Natural killer cell treated with Interleukin-12 subunit alpha and Interleukin-12 subunit beta and Interleukin-15 and Interleukin-18, amount 100 ng/mL, for 72 hours (primary cell): ENCODE data around the gene FCHSD2. TPM values are rescaled to one million over a fixed set of nuclear protein-coding genes. Genes with fewer than 3 reads are reported as not detected.
"Not testable (repeated sequence)": the region's sequence is repeated elsewhere in the genome, so short reads cannot be mapped to it uniquely, and the experiment has no call there.

Experiments
- ATAC-seq, 2 donors: fragments of 150-1000 bp; cut with Tn5 transposase in 1 of 2; sonication (Bioruptor Pico), chemical (Tn5 transposase) in 1 of 2; 2 replicates each; pipeline ENCODE4 v1.10.0; 2021
- DNase-seq: peaks from one replicate; pipeline ENCODE4 v3.0.0; 2022; ENCODE audit warnings: low spot score
- H3K27ac Mint-ChIP-seq, 2 donors: 1 replicate in 1 of 2; 2 replicates in 1 of 2; pipeline ENCODE4 v1.8.0; 2022; ENCODE audit warnings: mixed read lengths in 2 of 2, mild to moderate bottlenecking in 1 of 2, moderate library complexity in 1 of 2
- H3K27me3 Mint-ChIP-seq, 2 donors: 1 replicate in 1 of 2; 2 replicates in 1 of 2; pipeline ENCODE4 v1.8.0; 2022; ENCODE audit warnings: mixed read lengths in 2 of 2
- H3K36me3 Mint-ChIP-seq: one replicate; pipeline ENCODE4 v1.8.0; 2022; ENCODE audit warnings: mixed read lengths
- H3K4me1 Mint-ChIP-seq, 2 donors: 1 replicate in 1 of 2; 2 replicates in 1 of 2; pipeline ENCODE4 v1.8.0; 2022; ENCODE audit warnings: low read depth in 2 of 2, mixed read lengths in 2 of 2, mild to moderate bottlenecking in 1 of 2
- H3K4me3 Mint-ChIP-seq: one replicate; pipeline ENCODE4 v1.8.0; 2022; ENCODE audit warnings: mixed read lengths
- H3K9me3 Mint-ChIP-seq: 2 replicates; pipeline ENCODE4 v1.8.0; 2022; ENCODE audit warnings: mixed read lengths
- total RNA-seq, 2 donors: library from RNA; stranded (reverse); gene quantifications; one replicate each; pipeline ENCODE4 v1.2.3, GENCODE V29; 2022

The FCHSD2 gene
- total RNA-seq, 2 donors from 2014 or later: 58.8 to 77.3 TPM

DNA sequence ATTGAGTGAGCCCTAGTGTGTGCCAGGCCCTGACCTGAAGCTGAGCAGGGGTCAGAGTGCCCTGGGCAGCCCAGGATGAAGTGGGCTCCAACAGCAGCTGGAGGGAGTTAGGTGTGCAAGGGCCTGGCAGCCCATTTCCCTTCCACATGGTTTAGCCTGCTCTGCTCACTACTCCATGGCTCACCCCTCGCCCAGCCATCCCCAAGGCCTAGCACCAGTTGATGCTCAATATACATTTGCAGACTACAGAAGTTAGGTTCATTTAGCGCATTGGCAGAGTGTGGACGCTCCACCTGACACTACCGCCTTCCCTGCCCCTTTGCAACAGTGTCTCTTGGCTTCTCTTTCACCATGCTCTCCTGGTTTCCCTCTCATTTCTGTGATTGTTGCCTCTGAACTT, 324.2 kb downstream of the FCHSD2 start:
- Mint-ChIP-seq H3K36me3 (peaks cover 4% of the 10 kb centered on the region), H3K27me3 (no peaks in the 10 kb centered on the region), H3K4me1 (peaks cover 33 to 46% of the 10 kb centered on the region in 2 donors), H3K27ac (peak overlapping the region; percentile 95 to 97), H3K9me3 (no peaks in the 10 kb centered on the region), H3K4me3 (peak overlapping the region; percentile 24)
- no peak for DNase-seq
- no peak for ATAC-seq

DNA sequence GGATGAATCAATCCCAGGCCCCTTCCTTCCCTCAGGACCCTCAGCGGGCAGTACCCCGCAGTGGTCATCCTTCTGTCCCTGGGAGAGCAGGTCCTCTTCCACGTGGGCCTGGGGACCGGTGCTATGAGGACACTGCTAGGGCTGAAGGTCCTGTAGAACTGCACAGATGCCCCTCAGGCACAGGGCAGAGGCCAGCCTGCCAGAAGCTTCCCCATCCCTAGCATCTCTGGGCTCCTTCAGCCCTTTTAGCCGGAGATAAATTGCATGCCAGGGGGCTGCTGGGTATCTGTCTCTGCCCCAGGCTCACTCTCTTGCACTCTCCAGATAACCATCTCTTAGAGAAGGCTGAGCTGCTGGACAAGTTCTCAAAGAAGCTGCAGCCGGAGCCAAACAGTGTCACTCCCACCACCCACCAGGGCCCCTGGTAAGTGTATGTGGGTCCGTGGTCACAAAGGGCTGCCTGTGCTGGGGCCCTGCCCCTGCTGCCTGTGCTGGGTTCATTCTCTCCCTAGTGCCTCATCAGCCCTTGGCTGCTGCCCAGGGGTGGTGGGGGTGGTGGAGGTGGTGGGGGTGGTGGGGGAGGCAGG, 325.6 kb downstream of the FCHSD2 start:
- Mint-ChIP-seq H3K36me3 (peaks cover 4% of the 10 kb centered on the region), H3K4me1 (peaks cover 40 to 56% of the 10 kb centered on the region in 2 donors), H3K9me3 (no peaks in the 10 kb centered on the region), H3K4me3 (peak overlapping the region; percentile 98), H3K27me3 (no peaks in the 10 kb centered on the region), H3K27ac (peak overlapping the region; percentile 95 to 97)
- no peak for ATAC-seq
- no peak for DNase-seq

DNA sequence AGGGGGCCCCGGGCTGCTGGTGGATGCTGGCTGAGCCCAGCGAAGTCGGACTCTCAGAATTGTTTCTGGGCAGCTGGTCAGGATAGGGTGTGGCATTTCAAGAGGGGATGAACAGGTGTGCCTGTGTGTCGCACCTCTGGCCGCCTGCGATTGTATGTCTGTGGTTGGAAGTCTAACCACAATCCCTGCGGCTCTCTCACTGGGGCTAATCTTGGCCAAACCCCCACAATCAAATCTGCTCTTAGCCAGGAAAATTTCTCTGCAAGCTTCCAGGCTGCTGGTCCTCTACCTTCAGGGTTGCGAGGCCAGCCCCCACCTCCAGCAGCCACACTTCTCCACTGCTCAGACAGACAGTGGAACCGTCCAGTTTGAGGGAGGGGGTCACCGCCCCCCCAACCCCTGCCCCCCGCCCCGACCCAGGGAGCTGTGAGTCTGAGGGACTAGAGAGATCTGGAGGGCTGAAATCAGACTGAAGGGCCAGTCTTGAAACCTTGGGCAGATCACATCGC, 327.0 kb downstream of the FCHSD2 start:
- peaks cover 46 to 56% of the 10 kb centered on the region in 2 donors for H3K4me1 Mint-ChIP-seq
- H3K36me3 Mint-ChIP-seq: peaks cover 10% of the 10 kb centered on the region
- peak overlapping the region; percentile 98 for H3K4me3 Mint-ChIP-seq
- no peaks in the 10 kb centered on the region for H3K9me3 Mint-ChIP-seq
- H3K27me3 Mint-ChIP-seq: no peaks in the 10 kb centered on the region
- DNase-seq (no peak), ATAC-seq (no peak)
- H3K27ac Mint-ChIP-seq: peak overlapping the region; percentile 95 to 97

DNA sequence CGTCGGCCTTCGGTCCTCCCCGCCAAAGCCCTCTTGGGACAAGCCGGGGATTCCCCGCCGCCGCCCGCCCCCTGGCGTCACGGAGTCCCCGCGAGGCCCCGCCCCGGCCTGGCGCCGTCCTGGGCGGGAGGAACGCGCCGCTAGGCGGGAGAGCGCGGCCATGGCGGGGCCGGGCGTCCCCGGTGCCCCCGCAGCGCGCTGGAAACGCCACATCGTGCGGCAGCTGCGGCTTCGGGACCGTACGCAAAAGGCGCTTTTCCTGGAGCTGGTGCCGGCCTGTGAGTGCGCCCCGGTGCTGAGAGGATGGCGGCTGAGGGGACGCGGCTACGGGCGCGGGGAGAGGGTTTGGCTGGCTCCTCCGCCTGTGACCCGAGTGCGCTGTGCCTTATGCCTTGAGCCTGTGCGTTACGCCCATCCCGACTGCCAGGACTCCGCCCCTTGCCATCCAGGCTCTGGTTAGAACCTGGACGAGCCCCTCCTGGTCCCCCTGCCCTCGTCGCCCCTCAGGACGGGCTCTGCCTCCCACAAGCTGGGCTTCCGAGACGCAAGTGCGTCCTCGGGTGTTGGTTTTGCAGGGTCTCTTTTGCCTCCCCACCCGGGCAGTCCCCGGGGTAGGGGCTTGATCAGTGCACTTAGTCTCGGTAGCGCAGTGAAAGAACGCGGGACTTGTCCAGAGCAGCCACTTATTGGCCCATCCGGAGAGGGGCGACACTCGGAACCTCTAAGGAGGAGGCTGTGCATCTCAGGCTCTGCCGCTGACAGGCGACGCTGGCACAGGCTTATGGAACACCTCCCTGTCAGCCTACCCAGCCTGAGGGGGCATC, 327.6 kb downstream of the FCHSD2 start, which contains the start of gene ATG16L2:
Gene ATG16L2, plus strand, starts transcription at position 126 of the 824 bp plus-strand sequence. Its CDS starts 35 bp downstream, at position 161.
- Mint-ChIP-seq H3K36me3 (peaks cover 10% of the 10 kb centered on the region), H3K4me3 (peak within 1 kb of the TSS; percentile 98), H3K27me3 (no peaks in the 10 kb centered on the region), H3K27ac (peak within 1 kb of the TSS; percentile 97), H3K9me3 (no peaks in the 10 kb centered on the region), H3K4me1 (peaks cover 46 to 53% of the 10 kb centered on the region in 2 donors)
- ATAC-seq (peak; percentile 84 to 91), DNase-seq (peak; percentile 94)

DNA sequence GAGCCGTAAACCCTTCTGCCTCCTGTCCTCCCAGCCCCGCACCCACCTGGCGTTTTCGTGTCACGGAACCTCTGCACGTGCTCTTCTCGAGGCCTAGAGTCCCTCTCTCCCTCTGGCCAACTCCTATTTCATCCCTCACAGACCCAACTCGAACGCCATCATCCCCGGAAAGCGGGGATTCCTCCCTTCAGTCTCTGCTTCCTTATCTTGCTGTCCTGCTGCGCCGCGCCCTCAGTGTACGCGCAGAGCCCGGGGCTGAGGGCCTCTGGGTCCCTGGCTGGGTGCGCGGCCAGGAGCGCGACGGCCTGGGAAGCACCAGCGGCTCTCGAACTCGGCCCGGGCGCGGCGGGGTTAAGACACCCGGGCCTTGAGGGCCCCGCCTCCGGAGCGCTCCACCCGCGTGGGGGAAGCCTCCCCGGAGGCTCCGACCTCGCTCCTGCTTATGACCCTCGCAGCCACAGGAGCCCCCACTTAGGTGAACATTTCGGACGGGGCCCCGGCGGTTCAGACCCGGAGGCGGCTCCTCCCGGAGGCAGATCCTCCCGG, 328.3 kb downstream of the FCHSD2 start:
- no peaks in the 10 kb centered on the region for H3K9me3 Mint-ChIP-seq
- peak overlapping the region; percentile 97 for H3K27ac Mint-ChIP-seq
- H3K4me3 Mint-ChIP-seq: peak overlapping the region; percentile 98
- H3K27me3 Mint-ChIP-seq: no peaks in the 10 kb centered on the region
- peaks cover 46 to 49% of the 10 kb centered on the region in 2 donors for H3K4me1 Mint-ChIP-seq
- DNase-seq: peak; percentile 91
- peak; percentile 77 to 82 for ATAC-seq
- peaks cover 10% of the 10 kb centered on the region for H3K36me3 Mint-ChIP-seq

DNA sequence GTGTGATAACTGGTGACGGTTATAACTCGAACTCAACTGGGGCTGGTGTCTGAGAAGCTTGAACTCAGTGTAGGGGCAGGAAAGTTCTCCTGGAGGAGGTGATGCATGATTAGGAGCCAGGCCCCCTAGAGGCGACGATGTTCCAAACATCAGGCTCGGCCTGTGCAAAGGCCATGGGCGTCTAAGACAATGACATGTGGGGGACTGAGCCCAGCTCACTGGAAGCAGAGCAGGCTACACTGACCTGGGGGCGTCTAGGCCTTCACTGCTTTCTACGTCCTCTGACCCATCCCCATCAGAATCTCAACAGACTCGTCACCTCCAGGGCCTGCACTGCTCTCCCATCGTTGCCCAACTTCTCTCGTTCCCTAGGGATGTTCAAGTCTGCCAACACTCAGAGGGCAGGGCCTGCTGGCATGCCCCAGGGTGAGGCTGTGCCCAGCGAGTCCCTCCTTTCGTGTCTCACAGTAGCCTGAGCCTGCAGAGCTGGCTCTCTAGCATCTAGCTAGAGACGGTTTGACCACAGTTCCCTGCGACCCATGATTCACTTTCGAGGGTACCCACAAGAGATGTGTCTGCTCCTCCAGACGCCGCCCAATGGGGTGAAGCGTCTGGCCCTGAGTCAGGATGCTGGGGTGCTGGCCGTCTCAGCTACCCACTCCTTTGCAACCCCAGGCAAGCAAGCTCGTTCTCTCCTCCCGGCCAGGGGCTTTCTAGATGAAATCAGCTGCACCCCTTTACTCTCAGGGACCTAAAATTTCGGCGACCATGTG, 329.0 kb downstream of the FCHSD2 start:
- ATAC-seq: peak; percentile 73 to 75
- Mint-ChIP-seq H3K4me3 (peak overlapping the region; percentile 98), H3K27me3 (no peaks in the 10 kb centered on the region), H3K27ac (peak overlapping the region; percentile 97), H3K36me3 (peaks cover 6% of the 10 kb centered on the region), H3K9me3 (no peaks in the 10 kb centered on the region), H3K4me1 (peaks cover 42 to 49% of the 10 kb centered on the region in 2 donors)
- DNase-seq: peak; percentile 87

DNA sequence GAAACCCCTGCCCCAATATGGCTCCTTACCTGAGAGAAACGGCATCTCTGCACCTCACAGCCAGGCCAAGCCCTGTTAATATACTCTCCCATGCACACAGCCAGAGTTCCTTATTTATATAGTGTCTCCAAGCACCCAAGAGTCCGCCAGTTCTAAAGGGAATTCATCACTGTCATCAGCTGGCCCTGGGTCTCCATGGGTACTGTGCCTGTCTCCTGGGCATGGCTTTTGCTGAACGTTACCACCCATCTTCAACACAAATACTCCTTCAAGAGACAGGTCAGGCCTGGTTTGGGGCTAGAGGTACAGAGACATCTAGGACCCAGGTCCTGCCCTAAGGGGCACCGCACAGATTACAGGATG, 329.5 kb downstream of the FCHSD2 start:
- peak overlapping the region; percentile 97 for H3K27ac Mint-ChIP-seq
- H3K9me3 Mint-ChIP-seq: no peaks in the 10 kb centered on the region
- no peak for DNase-seq
- H3K4me3 Mint-ChIP-seq: peak overlapping the region; percentile 98
- H3K4me1 Mint-ChIP-seq: peaks cover 38 to 48% of the 10 kb centered on the region in 2 donors
- peaks cover 5% of the 10 kb centered on the region for H3K36me3 Mint-ChIP-seq
- ATAC-seq: no peak
- H3K27me3 Mint-ChIP-seq: no peaks in the 10 kb centered on the region

DNA sequence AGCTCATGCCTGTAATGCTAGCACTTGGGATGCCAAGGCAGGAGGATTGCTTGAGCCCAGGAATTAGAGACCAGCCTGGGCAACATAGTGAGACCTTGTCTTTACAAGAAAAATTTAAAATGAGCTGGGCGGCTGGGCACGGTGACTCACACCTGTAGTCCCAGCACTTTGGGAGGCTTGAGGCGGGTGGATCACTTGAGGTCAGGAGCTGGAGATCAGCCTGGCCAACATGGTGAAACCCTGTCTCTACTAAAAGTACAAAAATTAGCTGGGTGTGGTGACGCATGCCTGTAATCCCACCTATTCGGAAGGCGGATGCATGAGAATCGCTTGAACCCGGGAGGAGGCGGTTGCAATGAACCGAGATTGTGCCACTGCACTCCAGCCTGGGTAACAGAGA, 330.4 kb downstream of the FCHSD2 start:
- not testable (repeated sequence) for H3K36me3 Mint-ChIP-seq, H3K27me3 Mint-ChIP-seq, DNase-seq, H3K9me3 Mint-ChIP-seq, ATAC-seq
- H3K27ac Mint-ChIP-seq: peak overlapping the region; percentile 97
- peak overlapping the region; percentile 98 for H3K4me3 Mint-ChIP-seq
- peaks cover 36 to 47% of the 10 kb centered on the region in 2 donors for H3K4me1 Mint-ChIP-seq

DNA sequence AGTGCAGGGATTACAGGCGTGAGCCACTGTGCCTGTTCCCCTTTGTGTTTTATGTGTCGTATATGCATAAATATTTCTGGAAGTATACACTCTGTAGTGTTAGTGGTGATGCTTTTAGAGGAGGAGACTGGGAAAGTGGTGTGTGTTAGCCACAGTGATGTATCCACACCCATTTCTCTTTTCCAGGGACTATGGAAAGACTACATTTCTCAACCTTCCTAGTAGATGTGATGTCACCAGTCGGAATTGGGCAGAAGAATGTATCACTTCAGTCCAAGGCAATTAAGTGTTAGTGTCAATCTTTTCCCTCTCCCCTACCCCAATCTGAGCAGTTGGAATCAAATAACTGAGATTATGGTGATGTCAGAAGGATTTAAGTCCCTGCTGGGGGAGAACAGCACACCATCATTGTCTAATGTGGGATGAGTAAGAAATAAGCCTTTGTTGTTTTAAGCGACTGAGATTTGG, 333.8 kb downstream of the FCHSD2 start:
- peaks cover 21 to 37% of the 10 kb centered on the region in 2 donors for H3K4me1 Mint-ChIP-seq

DNA sequence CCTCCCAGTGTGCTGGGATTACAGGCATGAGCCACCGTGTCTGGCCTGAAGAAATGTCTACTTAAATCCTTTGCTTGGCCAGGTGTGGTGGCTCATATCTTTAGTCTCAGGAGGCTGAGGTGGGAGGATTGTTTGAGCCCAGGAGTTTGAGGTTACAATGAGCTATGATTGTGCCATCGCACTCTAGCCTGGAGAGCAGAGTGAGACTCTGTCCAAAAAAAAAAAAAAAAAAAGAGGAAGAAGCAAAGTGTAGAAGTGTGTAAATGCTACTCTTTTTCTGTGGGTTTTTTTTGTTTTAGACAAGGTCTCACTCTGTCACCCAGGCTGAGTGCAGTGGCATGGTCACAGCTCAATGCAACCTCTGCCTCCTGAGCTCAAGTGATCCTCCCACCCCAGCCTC, 334.3 kb downstream of the FCHSD2 start:
- Mint-ChIP-seq H3K27me3 (no peaks in the 10 kb centered on the region), H3K27ac (peak overlapping the region in 1 of 2 donors; percentile 82), H3K4me3 (no peak overlapping the region)

More for the DNA sequence above, 333.8 kb downstream of the FCHSD2 start:
- Mint-ChIP-seq H3K4me3 (no peak overlapping the region), H3K9me3 (no peaks in the 10 kb centered on the region), H3K27me3 (no peaks in the 10 kb centered on the region), H3K27ac (no peak overlapping the region), H3K36me3 (peaks cover 5% of the 10 kb centered on the region)
- ATAC-seq (no peak), DNase-seq (no peak)

DNA sequence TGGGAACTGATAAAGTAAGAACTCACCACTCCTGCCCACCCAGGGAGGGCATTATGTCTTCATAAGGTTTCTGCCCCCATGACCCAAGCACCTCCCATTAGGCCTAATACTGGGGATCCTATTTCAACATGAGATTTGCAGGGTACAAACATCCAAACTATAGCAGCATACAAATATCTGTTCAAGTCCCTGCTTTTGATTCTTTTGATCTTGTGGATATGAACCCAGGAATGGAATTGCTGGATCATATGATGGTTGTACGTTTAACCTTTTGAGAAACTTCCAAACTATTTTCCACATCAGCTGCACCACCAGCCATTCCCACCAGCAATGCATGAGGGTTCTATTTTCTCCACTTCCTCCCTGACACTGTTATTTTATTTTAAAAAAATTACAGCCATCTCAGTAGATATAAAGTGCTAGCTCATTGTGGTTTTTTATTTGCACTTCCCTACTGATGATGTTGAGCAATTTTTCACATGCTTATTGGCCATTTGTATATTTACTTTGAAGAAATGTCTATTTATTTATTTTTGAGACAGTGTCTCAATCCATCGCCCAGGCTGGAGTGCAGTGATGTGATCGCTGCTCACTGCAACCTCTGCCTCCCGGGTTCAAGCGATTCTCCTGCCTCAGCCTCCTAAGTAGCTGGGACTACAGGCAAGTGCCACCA, 335.0 kb downstream of the FCHSD2 start:
- ATAC-seq (no peak), DNase-seq (no peak)
- H3K4me1 Mint-ChIP-seq: peaks cover 11 to 27% of the 10 kb centered on the region in 2 donors
- peak overlapping the region; percentile 57 to 82 for H3K27ac Mint-ChIP-seq
- no peaks in the 10 kb centered on the region for H3K27me3 Mint-ChIP-seq
- H3K9me3 Mint-ChIP-seq: no peaks in the 10 kb centered on the region
- peaks cover 5% of the 10 kb centered on the region for H3K36me3 Mint-ChIP-seq
- H3K4me3 Mint-ChIP-seq: no peak overlapping the region

More for the DNA sequence above, 334.3 kb downstream of the FCHSD2 start:
- ATAC-seq (peak; percentile 45 to 51), DNase-seq (no peak)
- Mint-ChIP-seq H3K9me3 (no peaks in the 10 kb centered on the region), H3K4me1 (peaks cover 16 to 31% of the 10 kb centered on the region in 2 donors), H3K36me3 (peaks cover 5% of the 10 kb centered on the region)

DNA sequence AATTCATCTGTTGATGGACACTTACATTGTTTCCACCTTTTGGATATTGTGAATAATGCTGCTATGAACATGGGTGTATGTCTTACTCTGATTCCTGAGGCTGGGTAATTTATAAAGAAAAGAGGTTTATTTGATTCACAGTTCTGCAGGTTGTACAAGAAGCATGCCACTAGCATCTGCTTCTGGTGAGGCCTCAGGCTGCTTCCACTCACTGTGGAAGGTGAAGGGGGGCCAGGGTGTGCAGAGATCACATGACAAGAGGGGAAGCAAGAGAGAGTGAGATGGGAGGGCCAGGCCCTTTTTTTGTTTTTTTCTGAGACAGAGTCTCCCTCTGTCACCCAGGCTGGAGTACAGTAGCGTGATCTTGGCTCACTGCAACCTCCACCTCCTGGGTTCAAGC, 335.7 kb downstream of the FCHSD2 start:
- peaks cover 11 to 22% of the 10 kb centered on the region in 2 donors for H3K4me1 Mint-ChIP-seq
- not testable (repeated sequence) for H3K4me3 Mint-ChIP-seq

DNA sequence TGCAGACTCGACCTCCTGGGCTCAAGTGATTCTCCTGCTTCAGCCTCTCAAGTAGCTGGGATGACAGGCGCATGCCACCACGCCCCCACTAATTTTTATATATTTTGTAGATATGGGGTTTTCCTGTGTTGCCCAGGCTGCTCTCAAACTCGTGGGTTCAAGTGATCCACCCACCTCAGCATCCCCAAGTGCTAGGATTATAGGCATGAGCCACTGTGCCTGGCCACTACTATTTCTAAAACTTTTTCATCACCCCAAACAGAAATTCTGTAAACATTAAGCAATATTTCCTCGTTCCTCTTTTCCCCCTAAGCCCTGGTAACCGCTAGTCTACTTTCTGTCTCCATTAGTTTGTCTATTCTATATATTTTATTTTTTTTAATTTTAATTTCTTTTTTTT, 336.9 kb downstream of the FCHSD2 start:
- no peak overlapping the region for H3K4me3 Mint-ChIP-seq
- H3K36me3 Mint-ChIP-seq: no peaks in the 10 kb centered on the region

More for the DNA sequence above, 335.7 kb downstream of the FCHSD2 start:
- not testable (repeated sequence) for ATAC-seq, H3K36me3 Mint-ChIP-seq, H3K27me3 Mint-ChIP-seq, H3K9me3 Mint-ChIP-seq, DNase-seq
- peak overlapping the region; percentile 57 to 82 for H3K27ac Mint-ChIP-seq

More for the DNA sequence above, 336.9 kb downstream of the FCHSD2 start:
- no peak overlapping the region for H3K27ac Mint-ChIP-seq
- ATAC-seq (no peak), DNase-seq (no peak)
- H3K4me1 Mint-ChIP-seq: peaks cover 5 to 17% of the 10 kb centered on the region in 2 donors
- H3K9me3 Mint-ChIP-seq: no peaks in the 10 kb centered on the region
- no peaks in the 10 kb centered on the region for H3K27me3 Mint-ChIP-seq
